ENCODE results near the gene SDCCAG8.
A peak's percentile ranks its signal among the peaks of the same experiment; 100 is the strongest.

The SDCCAG8 gene

DNA sequence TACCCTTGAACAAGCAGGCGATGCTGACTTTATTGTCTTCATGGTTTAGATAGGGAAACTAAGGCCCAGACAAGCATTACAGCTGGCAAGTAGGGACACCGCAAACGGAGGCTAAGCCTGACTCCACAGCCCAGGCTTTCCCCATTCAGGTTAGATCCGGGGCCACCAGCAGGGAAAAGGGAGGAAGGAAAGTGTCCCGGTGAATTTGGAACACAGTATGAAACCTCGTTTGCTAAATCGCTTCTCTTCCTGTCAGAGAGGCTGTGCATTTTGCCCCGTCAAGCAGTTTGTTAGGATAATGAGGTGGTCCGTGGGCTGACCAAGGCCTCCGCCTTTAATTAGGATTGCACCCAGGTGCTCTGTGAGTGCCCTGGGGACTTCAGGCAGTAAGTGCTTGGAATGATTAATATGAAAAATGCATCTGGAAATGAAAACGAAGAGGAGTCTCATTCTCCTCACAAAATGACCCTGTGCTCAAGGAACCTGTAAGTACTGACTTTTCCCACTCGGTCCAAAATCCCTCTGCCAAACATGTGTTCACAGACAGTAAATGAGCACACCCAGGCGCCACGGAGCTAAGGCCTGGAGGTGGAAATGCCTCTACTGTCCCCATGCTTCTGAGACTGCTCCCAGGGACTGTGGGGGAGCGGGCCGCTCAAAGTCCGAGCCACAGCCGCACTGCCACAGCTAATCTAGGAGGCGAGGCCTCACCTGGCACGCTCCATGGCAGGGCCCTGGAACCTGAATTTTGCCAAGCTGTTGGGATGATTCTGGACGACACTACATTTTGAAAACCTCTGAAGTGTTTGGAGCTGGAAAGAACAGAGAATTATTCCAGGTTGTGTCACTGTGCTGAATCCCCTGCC is 234.1 kb downstream of the SDCCAG8 start:
- no peak for DNase-seq

DNA sequence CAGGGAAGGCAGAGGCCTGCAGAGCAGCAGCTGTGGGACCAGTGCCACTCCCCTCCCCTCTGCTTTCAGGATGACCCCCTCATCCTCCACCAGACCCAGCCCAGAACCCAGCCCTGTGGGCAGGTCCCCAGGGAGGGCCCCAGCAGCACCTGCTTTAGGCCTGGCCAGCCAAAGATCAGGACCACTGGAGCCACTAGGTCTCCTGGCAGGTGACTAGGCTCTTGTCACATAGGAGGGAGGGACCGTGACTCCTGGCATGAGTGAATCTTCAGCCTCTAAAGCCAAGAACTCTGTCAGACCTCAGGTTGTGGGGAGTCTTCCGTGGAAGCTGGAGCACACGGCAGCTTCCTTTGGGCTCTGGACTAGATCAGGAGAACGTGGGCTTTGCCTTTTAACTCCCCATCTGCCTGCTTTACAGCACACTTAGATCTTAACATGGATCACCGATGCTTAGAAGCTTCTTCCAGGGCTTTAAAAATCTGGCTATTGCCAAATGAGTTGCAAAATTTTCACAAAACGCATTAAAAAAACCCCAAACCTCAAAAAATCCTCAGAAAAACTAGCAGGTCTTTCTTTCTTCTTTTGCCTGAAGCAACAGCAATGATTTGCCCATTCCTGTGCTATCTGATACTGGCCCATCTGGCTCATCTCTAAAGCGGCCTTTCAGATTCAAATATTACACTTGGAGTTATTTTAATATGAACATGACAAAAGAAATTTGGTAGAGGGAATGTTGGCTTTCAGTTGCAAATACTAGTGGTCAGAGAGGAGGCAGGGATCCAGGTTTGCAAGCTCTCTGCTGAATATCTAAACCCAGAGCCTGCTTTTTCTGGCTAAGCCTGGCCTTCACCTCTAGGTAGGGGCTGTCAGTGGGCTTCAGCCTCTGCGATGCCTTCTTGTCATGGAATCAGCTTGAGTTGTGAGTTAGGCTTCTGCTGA is 235.2 kb downstream of the SDCCAG8 start:
- DNase-seq, result no peak

DNA sequence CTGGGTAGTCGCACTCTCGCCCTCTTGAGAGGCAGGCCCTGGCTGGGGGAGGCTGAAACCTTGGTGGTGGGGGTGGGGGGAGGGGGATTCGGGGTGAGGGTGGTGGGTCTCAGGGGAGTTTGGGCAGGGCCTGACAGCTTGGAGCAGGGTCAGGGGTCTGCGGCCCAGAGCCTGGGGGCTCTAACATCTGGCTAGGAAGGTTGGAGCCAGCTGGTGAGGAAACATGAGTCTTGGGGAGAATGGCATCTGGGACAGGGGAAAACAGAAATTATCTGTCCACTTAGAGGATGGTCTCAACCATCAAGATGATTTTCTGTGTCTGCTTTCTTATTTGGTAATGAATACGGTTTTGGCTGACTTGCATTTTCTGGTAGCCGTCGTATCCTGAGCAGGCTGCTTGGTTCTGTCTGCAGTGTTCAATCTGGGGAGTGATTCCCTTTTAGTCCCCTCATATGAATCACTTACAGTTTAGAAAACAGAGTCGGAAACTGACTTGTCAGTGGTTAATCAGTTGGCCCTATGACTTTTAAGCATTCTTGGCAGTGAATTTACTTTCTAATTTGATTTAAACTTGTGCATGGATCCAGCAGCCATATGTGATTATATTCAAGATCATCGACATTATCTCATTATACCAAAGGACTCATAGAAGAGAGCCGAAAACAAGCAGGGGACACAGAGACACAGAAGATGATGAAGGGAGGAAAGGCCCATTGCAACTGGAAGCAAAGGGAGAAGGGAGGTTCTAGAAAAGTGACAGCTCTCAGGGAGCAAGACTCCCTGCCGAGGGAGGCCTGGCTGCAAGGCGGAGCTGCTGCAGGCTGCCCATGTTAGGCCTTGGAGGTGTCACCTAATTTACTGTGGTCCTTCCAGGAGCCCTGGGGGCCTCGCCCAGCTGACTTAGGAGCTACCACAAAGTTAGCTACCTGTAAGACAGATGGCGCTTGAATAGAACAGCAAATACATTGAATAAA is 237.6 kb downstream of the SDCCAG8 start:
- DNase-seq, result no peak

DNA sequence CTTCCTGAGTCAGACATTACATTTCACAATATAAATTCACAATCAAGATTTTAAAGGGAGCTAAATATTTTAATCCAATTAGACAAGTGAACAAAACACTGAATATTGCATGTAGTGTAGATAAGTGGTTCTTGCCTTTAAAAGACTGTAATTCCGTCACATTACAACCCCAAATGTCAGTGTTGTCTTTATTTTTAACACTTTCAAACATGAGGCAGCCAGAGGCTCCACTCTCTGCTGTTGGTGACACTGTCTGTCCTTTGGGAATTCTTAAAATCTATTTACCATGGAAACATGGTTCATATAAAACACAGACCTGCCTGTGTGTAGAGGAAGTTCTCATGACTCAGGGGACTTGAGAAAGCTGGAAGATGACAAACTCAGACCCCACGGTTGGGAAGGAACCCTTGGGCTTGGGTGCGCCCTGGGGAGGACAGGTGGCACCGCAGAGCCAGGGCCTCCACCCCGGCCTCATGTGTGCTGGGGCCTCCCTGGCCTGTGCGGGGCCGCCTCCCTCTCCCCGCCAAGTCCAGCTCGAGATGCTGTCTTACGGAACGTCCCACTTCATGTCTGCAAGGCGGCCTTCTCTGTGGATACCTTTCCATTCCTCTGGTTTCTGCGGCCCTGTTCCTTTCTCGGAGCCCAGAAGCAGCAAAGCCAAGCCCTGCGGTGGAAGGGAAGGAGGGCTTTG is 239.0 kb downstream of the SDCCAG8 start:
- no peak for DNase-seq

DNA sequence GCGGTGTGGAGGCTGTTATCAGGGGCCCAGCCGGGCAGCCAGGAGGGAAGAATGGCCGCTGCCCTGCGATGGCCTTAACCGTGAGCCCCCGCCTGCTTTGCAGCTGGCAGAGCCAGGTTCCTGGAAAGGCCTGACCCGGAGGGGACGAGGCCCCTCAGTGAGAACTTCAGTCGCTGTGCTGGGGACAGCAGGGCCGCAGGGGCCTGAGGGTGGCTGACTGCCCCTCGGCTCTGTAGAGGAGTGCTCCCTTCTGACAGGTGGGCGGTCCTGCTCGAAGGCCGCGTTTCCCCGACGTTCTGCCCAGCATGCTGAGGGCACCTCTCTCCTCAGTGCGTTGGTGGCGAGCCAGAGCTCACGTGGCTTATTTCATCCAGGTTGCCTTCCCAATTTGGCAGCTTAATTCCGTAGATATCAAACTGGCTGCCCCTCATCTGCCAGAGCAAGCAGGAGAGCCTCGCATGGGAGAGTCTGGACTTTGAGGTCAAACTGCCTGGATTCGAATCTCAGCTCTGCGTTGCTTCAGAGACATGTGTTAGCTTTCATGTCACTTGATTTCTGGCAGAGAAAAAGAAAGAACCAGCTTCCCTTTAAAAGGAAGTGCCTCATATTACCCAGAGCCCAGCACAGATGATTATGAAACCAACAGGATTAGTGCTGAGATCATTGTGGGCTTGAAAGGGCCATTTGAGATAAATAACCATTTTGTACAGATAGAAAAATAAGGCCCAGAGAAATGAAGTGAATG is 239.8 kb downstream of the SDCCAG8 start:
- peak; percentile 32 to 42 for DNase-seq

DNA sequence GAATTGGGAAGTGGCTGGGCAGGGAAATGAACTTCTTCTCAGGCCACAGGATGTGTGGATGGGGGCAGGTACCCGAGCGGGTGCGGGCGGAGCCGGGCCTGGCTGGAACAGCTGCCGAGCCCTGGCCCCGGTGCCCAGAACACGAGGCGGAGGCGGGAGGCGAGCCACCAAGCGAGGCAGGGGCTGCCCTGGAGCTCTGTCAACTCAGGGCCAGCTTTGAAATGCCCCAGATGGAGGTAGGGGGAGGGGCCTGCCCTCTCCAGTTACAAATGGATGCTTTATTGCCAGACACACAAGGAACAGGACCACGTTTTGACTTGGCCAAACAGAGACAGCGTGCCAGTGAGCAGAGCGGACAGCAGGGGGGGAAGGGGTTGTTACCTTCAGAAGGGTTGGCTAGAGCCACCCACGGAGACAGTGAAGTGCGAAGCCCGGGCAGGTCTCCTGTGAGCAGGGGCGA is 240.4 kb downstream of the SDCCAG8 start:
- no peak for DNase-seq

DNA sequence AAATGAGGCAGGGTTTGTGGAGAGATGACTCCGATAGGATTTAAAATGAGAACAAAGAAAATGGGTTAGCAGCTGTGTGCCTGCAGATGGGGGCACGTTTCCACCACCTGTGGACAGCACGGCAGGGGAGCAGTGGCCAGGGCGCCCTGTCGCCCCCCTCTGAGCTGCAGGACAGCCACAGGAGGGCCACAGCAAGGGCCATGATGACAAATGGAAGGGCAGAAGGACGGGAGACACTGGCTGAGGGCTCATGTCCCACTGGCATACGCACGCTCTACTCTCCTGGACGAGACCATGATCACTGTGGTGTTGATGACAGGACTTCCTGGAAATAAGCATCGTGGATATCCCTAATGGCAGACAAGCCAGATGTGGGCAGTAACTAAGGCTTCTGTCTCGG is 241.0 kb downstream of the SDCCAG8 start:
- no peak for DNase-seq

DNA sequence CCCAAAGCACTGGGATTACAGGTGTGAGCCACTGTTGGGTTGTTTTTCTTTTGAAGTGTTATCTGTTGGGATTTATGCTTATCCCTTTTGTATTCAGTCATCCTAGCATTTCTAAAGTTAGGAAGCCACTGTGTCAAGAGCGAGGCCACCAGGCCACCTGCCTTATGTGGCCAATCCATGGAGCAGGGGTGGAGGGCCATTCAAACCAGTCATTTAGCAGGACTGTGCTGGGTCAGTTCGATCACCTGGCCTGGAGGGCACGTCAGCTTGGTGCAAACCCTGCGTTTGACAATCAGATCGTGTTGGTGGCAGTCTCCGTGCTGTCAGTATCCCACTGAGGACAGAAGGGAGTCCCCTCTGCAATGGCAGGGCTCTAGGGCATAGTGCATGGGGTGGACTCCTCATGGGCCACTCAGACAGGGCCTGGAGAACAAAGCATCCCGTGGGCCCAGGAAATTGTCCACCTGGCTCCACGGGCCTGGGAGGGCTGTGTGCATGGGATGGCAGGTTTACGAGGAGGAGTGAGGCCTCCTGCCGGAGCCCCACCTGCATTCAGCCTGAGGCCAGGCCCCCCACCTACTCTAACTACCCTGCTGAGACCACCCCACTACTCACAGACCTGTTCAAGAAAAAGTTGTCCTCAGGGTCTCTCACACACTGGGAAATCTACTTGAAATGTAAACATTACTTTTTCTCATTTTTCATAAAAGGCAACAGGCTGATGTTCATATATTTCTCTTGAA is 242.3 kb downstream of the SDCCAG8 start:
- no peak for DNase-seq

DNA sequence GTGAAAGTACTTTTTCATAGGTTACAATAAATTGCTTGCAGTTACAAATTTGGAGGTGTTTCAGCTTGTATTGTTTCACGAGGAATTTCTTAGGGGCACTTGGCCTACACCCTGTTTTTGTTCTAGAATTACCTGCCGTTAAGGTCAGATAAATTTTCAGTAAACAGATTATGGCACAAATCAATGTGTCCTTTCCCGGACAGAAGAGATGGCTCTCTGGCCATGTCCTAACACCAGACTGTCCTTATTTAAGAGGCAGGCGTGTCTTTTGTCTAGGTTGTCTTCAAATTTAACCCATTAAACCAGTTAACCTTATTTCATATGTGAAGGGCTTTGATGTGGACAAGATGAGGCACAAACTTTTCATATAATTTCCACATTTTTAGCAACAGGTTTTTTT is 243.4 kb downstream of the SDCCAG8 start:
- DNase-seq, result no peak

DNA sequence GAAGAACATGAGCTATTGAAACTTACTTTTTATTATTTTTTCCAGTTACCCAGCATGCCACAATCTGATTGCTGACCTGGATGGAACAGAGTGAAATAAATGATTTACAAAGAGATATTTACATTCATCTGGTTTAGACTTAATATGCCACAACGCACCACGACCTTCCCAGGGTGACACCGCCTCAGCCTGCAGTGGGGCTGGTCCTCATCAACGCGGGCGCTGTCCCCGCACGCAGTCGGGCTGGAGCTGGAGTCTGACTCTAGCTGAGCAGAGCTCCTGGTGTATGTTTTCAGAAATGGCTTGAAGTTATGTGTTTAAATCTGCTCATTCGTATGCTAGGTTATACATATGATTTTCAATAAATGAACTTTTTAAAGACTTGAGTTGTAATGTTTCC is 243.9 kb downstream of the SDCCAG8 start:
- no peak for DNase-seq

DNA sequence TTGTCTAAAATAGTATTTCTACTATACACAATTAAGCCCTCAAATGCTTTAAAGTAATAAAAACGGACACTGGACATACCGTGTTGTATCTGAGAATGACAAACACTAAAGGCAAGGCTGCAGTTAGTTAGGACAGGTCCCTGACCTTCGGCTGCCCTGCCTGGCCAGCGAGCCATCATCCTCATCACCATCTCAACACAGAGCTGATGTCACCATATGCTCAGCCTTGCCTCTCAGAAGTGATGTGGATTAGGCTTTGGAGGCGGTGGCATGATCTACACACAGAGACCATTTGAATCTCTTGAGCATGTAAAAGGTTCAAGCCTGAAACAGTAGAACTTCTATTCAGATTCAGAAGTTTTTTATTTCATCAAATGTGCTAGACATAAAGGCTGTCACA is 244.7 kb downstream of the SDCCAG8 start:
- DNase-seq, result no peak

DNA sequence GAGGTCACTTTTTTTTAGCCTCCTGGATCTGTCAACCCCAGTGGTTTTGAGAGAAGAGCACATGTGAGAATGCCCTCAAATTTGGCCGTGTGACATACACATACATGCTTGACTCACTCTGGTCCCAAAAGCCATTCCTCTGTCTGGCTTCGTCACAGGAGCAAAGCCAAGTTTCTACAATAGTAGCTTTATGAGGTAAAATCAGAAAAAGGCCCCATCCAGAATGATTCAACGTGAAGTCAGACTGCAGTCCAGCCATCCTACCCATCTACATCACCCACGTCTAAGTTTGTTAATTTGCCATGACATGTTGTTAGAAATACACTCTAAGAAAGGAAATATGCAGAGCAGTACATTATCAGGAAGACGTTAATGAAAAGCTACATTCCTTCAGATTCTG is 245.2 kb downstream of the SDCCAG8 start:
- no peak for DNase-seq

DNA sequence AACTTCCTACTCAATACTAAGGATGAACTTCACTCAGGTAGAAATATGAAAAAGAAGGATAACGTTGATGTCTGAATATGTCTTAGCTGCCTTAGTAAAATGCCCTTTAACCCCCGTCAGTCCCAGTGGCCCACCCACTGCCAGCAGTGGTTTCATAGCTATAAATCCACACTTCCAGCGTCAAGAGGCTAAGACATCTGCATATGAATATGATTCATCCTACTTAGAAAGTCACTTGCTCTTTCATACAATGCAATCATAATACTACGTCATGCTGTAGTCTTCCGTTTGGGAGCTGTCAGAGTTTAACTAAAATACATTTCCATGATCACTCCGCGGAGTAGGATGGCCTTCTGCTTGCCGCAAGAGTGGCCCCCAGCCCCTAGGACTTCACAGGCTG is 247.3 kb downstream of the SDCCAG8 start:
- DNase-seq, result no peak

DNA sequence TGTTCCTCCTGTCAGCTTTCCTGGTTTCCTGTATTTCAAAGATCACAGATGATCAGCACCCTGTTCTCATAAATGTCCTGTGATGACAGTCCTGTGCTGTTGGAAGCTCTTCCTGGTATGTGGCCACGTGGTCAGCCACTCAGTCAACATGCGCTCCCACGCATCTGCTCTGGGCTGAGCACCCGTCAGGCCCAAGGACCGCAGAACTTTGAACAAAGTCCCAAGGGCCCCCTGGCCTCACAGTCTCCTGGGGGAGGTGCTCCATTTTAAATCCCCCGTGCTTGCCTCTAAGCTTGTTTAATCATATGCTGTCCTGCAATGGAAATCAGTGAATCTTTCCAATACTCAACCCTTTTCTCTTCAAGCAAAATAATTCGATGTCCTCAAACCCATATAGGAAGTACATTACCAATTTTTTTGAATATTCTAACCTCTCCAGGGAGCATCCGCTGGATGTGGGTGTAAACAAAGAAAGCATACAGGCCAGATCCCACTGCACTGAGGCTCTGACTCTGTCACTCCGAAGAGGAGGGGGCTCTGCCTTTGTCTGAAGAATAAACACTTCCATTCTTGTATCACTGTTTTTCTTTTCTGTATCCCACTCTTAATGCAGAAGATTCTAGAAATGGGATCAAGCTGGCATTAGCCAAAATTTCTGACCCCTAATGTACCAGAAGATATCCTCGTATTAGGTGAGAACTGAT is 250.3 kb downstream of the SDCCAG8 start:
- no peak for DNase-seq

DNA sequence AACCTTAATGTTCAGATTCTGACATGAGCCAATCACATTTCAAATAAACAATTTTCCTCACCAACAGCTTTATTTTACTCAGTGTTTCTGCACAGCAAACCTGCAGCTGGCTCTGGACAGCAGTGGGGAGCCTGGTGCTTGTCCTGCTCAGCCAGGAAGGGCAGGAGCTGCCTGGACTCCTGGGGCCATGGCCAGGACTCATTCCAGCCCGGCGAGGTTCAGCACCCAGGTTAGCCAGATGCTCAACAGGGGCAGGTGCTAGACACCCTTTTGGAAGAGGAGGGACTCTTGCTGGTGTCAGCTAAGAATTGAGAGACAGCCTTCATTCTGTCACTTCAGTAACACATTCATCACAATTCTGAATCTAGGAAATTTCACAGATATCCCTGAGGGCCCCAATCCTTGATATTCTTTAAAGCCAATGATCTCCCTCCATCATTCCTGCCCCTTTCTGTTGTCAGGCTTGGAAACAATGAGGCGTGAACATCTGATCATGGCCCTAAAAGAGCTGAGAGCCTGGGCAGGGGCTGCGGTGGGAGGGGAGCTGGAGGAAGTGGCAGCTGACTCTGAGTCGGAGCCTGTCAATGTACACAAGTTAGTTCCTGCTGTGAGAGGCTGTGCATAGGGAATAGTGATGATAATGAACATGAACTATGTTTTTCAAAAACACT is 251.3 kb downstream of the SDCCAG8 start:
- peak; percentile 67 to 77 for DNase-seq

DNA sequence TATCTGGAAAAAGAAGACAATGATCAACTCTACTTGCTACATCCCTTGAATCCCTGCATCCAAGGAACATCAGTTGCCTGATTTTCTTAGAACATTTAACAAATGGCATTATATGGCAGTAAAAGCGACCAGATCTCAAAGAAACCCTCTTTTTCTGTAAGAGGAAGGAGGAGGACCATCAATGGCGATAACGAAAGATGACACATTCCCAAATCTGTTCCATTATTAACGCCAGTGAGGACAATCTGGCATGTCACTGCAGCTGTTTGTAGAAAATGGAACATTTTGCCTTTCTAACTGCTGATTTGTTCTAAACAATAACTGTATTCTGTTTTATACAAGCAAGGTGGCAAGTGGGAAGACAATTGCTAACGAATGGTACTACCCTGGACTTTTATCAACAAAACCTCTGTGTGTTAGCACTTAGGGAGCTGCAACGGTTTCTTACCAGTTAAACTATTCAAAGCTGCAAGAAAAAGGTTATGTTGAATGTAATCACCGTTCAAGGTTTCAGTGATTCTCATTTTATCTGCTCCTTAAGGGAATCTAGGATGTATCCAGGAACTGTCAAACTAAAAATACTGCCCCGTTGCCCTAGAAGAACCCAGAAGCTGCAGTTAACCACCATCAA is 251.9 kb downstream of the SDCCAG8 start:
- no peak for DNase-seq

DNA sequence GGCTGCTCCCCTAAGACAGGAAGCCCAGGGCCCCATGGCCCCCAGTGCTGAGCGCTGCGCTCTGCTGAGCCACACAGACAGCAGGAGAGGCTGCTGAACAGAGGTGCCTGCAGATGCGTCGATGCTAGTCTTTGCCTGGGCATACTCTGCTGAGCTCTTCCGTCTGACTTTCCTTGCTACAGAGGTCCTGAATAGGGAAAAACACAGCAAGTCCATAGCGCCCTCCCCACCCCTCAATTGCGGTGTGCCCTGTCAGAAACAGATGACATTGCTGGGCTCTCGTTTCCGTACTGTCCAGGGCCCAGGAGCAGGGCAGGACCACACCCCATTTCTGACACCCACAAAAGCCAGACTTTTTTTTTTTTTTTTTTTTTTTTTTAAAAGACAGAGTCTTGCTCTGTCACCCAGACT is 252.5 kb downstream of the SDCCAG8 start:
- peak; percentile 80 to 88 for DNase-seq

DNA sequence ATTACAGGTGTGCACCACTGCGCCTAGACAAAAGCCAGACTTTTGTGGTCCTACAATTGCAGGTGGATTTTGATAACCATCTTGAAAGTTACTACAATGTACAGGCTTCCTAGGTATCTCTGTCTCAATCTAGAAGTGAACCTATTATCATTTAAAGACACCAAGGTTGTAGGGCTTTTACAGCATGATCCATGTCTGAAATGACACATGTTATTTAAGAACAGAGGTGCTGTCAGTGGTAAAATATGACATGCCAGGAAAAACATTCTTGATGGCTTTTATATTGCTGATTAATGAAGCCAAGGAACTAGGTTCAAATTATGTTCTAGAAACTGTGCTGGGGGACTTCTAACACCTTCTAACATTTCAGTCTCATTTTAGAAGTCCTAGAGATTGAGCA is 253.1 kb downstream of the SDCCAG8 start:
- no peak for DNase-seq

DNA sequence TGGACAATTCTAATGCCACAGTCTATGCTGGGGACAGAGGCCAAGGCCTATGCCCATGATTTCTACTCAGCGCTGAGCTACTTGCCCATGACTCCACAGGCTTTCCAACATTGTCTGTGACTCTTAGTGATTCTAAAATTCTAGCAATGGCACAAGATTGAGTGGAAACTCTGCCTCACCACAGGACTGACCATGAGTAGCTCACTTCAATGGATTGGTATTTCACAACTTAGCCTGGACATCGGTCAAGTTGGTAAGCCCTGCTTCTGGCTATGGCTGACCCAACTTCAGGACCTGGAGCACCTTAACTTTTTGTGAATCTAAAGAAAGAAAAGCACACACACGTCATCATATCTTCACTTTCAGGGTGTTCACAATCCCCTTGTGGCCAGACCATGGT is 255.1 kb downstream of the SDCCAG8 start:
- no peak for DNase-seq
